Coronary artery (tissue), 2 donors: ENCODE results near the gene SRPK1.
"Not testable (repeated sequence)": the region's sequence is repeated elsewhere in the genome, so short reads cannot be mapped to it uniquely, and the experiment has no call there.

Experiments
- DNase-seq: peaks from one replicate; pipeline ENCODE4 v3.0.0-alpha.2; 2017; ENCODE audit warnings: low spot score
- H3K27ac ChIP-seq, 2 donors: fragments of 200-600 bp; sonication (generic); one replicate each; pipeline ENCODE4 v1.5.1; 2016 to 2019
- H3K4me3 ChIP-seq: fragments of 200-600 bp; sonication (generic); 2 replicates; pipeline ENCODE4 v1.5.1; 2016; ENCODE audit warnings: mild to moderate bottlenecking, moderate library complexity
- CTCF ChIP-seq: fragments of 200-600 bp; sonication (generic); IDR thresholded peaks from one replicate; pipeline ENCODE4 v1.5.1; 2019; ENCODE audit warnings: antibody characterized with exemption

The SRPK1 gene

GRCh38 chr6:35919827-35920751 lies 809 bp downstream of the SRPK1 start:
- Histone ChIP-seq H3K27ac (peak overlapping the region; percentile 65 to 80), H3K4me3 (peak overlapping the region; percentile 97)
- no peak for TF ChIP-seq CTCF
- DNase-seq: no peak

- peak overlapping the region in 1 of 2 donors; percentile 80 for H3K27ac ChIP-seq
- no peak for DNase-seq
- TF ChIP-seq CTCF: no peak
- H3K4me3 ChIP-seq: peak overlapping the region; percentile 97
Measured at GRCh38 chr6:35919085-35919826, 1.6 kb downstream of the SRPK1 start.

- not testable (repeated sequence) for H3K4me3 ChIP-seq, H3K27ac ChIP-seq, DNase-seq
Measured at GRCh38 chr6:35916893-35917292, 4.0 kb downstream of the SRPK1 start.

GRCh38 chr6:35916056-35916455 lies 4.8 kb downstream of the SRPK1 start:
- DNase-seq: no peak
- Histone ChIP-seq H3K27ac (no peak overlapping the region), H3K4me3 (no peak overlapping the region)
- no peak for TF ChIP-seq CTCF

DNA sequence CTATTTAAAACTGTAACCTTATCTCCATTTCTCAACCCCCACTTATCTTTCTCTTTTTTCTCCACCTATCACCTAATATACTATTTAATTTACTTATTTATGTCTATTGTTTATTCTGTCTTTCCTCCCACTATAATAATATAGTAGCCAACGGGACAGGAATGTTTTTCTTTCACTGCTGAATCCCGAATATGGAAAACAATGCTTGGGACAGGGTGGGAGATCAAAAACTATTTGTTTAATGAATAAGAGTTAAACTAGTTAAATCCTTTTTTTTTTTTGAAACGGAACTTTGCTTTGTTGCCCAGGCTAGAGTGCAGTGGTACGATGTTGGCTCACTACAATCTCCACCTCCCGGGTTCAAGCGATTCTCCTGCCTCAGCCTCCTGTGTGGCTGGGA lies 6.4 kb downstream of the SRPK1 start:
- no peak overlapping the region for H3K4me3 ChIP-seq

DNA sequence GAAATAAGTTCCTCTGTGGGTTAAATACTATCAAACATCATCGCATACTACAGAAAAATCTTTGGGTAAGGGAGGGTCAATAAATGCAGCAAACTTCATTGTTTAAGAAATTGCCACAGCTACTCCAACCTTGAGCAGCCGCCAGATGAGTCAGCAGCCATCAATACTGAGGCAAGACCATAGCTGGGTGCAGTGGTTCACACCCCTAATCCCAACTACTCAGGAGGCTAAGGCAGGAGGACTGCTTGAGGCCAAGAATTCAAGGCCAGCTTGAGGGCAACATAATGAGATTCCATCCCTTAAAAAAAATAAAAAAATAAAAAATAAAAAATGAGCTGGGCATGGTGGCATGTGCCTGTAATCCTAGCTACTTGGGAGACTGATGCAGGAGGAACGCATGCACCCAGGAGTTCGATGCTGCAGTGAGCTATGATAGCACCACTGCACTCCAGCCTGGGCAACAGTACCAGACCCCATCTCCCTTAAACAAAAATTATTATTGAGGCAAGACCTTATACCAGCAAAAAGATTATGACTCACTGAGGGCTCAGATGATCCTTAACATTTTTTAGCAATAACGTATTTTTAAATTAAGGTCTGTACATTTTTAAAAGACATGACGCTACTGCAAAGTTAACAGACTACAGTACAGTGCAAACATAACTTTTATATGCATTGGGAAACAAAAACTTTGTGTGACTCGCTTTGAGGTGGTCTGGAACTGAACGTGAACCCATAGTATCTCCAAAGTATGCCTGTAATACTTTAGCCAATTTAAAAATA lies 8.8 kb downstream of the SRPK1 start:
- no peak for DNase-seq
- no peak overlapping the region for H3K4me3 ChIP-seq
- no peak overlapping the region for H3K27ac ChIP-seq
- no peak for TF ChIP-seq CTCF

More for the DNA sequence above, 6.4 kb downstream of the SRPK1 start:
- H3K27ac ChIP-seq: no peak overlapping the region
- no peak for DNase-seq
- TF ChIP-seq CTCF: no peak

DNA sequence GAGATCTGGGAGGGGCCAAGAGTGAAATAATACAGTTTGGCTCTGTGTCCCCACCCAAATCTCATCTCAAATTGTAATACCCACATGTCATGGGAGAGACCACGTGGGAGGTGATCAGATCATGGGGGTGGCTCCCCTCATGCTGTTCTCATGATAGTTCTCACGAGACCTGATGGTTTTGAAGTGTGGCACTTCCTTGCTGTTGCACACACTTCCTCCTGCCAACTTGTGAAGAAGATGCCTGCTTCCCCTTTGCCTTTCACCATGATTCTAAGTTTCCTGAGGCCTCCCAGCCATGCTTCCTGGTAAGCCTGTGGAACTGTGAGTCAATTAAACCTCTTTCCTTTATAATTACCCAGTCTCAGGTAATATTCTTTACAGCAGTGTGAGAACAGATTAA lies 11.3 kb downstream of the SRPK1 start:
- not testable (repeated sequence) for H3K4me3 ChIP-seq, H3K27ac ChIP-seq, DNase-seq

GRCh38 chr6:35908753-35909401 lies 12.0 kb downstream of the SRPK1 start:
- not testable (repeated sequence) for H3K4me3 ChIP-seq, H3K27ac ChIP-seq, DNase-seq
